ENCODE measurements around the gene GPATCH1.

The GPATCH1 gene

DNA sequence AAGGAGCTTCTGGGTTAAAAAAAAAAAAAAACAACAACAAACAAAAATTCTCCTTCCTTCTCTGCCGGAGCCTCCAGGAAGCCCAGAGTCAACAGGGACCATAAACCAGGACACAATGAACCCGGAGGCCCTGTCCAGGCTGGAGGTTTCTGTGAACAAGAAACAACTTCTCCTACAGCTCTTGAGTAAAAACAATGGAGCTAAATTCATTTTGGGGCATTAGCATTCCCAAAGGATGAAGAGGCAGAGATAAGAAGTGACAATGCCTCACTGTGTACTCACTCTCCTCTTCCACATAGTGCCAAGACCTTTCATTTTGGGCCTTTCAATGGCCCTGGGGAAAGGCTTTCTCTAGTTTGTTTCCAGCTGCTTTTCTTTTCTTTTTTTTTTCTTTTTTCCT lies 25.3 kb upstream of the GPATCH1 start:
- TF ChIP-seq, protein P1, sequence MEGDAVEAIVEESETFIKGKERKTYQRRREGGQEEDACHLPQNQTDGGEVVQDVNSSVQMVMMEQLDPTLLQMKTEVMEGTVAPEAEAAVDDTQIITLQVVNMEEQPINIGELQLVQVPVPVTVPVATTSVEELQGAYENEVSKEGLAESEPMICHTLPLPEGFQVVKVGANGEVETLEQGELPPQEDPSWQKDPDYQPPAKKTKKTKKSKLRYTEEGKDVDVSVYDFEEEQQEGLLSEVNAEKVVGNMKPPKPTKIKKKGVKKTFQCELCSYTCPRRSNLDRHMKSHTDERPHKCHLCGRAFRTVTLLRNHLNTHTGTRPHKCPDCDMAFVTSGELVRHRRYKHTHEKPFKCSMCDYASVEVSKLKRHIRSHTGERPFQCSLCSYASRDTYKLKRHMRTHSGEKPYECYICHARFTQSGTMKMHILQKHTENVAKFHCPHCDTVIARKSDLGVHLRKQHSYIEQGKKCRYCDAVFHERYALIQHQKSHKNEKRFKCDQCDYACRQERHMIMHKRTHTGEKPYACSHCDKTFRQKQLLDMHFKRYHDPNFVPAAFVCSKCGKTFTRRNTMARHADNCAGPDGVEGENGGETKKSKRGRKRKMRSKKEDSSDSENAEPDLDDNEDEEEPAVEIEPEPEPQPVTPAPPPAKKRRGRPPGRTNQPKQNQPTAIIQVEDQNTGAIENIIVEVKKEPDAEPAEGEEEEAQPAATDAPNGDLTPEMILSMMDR (IDR thresholded peaks at IDR 0.05; ENCODE audit: low read depth, low read length): no peak
- no peak overlapping the region for H3K4me3 ChIP-seq (ENCODE audit: low read depth, low read length)

DNA sequence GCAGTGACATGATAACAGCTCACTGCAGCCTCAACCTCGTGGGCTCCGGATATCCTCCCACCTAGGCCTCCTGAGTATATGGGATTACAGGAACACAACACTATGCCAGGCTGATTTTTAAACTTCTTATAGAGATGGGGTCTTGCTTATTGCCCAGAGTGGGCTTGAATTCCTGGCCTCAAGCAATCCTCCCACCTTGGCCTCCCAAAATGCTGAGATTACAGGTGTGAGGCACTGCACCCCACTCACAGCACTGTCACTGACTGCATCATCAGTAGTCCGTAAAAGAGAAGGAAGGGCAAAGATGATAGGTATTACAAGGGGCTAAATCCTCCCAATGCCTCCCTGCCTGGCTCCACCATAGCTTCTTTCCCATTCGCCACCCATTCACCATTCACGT lies 20.4 kb upstream of the GPATCH1 start:
- TF ChIP-seq, protein P1 (IDR thresholded peaks at IDR 0.05; ENCODE audit: low read depth, low read length): no peak
- no peak overlapping the region for H3K4me3 ChIP-seq (ENCODE audit: low read depth, low read length)

DNA sequence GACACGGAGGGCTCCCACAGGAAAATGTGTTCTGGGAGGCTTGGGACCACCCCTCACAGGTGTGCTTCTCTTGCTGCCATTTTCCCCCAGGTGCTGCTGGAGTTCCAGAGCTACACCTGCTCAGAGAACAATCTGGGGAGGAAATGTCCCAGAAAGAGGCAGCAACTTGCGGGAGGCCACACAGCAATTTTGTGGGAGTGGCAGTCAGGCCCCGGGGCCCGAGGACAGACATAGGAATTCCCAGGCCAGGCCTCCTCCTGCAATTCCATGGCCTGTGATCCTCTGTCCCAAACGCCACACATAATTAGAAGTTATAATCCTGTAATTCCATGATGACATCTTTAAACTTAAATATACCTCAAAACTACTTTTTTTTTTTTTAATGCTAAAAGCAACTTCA lies 18.1 kb upstream of the GPATCH1 start:
- TF ChIP-seq, protein P1 (IDR thresholded peaks at IDR 0.05; ENCODE audit: low read depth, low read length): no peak
- H3K4me3 ChIP-seq (ENCODE audit: low read depth, low read length): no peak overlapping the region

DNA sequence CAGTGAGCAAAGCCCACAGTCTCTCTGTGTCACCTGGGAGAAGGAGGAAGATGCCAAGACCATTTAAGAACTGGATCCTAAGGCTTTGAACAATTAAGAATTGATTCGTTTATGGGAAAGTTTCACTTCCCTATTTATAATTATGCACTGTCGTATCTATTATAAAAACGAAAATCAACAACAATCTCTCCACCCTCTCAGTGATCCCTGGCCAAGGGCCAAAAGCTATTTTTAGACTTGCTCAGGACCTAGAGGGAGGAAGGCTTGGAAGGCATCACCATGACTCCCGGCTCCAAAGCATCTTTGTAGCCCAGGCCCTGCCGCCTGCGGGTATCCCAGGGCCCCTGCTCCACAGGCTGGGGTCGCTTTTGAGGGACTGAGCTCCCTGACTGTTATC lies 17.6 kb upstream of the GPATCH1 start:
- TF ChIP-seq, protein P1 (IDR thresholded peaks at IDR 0.05; ENCODE audit: low read depth, low read length): no peak
- H3K4me3 ChIP-seq (ENCODE audit: low read depth, low read length): peak overlapping the region; percentile 32

DNA sequence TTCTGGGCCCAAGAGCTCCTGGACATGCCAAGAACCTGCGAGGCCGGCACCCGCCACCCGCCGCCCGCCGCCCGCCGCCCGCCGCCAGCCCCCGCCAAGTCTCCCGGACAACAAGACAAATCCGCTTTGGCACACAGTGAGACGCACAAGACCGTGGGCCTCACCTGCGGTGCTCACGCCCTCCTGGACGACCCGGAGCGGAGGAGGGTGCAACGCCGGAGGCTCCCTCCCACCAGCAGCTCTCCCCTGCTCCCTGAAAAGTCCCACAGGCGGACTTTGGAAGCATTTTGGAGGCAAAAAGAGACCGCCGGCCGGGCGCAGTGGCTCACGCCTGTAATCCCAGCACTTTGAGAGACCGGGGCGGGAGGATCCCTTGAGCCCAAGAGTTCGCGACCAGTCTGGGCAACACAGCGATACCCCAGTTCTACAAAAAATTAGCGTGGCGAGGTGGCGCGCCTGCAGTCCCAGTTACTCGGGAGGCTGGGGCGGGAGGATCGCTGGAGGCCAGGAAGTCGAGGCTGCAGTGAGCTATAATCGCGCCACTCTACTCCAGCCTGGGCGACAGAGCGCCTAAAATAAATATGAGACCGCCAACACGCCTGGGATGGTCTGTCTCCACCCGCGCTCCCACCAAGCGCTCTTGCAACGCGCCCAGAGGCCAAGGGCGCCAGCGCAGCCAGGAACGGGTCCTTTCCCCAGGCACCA lies 17.1 kb upstream of the GPATCH1 start:
- H3K4me3 ChIP-seq (ENCODE audit: low read depth, low read length): peak overlapping the region; percentile 67
- TF ChIP-seq, protein P1 (IDR thresholded peaks at IDR 0.05; ENCODE audit: low read depth, low read length): no peak

DNA sequence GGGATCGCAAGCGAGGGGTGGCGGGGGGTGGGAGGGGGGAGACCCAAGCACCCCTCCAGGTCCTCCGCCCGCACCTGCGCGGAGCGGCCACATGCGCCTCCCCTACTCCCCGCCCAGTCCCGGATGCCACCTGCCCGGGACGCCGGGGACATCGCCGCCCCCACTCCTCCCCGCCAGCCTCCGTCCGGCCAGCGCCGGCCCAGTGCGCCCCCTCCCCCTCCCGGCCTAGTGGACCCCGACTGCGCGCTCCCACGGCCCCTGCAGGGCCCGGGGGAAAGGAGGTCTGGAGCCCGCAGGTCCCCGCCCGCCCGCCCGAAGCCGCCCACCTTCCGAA lies 16.6 kb upstream of the GPATCH1 start:
- peak overlapping the region; percentile 67 for H3K4me3 ChIP-seq (ENCODE audit: low read depth, low read length)
- TF ChIP-seq, protein P1 (IDR thresholded peaks at IDR 0.05; ENCODE audit: low read depth, low read length): no peak

DNA sequence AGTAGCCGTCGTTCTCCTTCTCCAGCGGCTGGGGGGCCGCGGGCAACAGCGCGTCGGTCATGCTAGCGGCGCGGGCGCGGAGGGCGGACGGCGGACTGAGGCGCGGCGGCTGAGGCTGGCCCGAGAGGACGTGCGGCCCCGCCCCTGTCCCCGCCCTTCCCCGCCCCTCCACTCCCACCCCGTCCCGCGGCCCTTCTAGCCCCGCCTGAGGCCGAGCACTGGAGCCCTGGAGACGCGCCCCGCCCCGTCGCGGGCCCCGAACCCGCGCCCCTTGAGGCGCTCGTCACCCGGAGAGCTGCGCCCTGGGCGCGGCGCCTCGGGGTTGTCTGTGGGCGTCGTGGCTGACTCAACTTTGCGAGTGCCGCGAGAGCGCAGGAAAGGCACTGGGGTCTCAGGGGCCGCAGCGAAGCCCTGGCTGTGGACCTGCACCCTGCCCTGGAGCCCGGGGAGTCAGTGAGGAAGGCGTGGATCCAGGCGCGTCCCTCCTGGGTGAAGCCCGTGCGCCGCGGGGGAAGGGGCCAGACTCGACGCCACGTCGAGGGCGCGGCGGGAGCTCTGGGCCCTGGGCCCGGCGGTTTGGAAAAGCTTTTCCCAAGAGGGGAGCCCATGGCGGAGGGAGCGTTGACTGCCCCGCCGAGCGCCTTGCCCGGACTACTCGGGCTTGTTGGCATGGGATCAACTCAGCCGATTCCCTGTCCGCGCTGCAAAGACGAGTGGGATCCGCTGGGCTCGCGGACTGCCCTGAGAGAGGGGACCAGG lies 16.0 kb upstream of the GPATCH1 start, which contains the start of gene RHPN2:
TSS of gene RHPN2 (minus strand) at position 97 of the 759 bp plus-strand sequence. CDS start at position 61, 36 bp downstream.
- TF ChIP-seq, protein P1 (IDR thresholded peaks at IDR 0.05; ENCODE audit: low read depth, low read length): no peak
- peak within 1 kb of the TSS; percentile 67 for H3K4me3 ChIP-seq (ENCODE audit: low read depth, low read length)
